HG02623 (cell line): Measurements from ENCODE around the gene MEIOC.
"Not testable (repeated sequence)": the region's sequence is repeated elsewhere in the genome, so short reads cannot be mapped to it uniquely, and the experiment has no call there.

Experiments
- ATAC-seq: cut with Tn5 transposase; IDR thresholded peaks from one replicate; pipeline ENCODE4 v1.9.1; 2021; ENCODE audit warnings: moderate library complexity; ENCODE audit not compliant: unreplicated experiment

Gene MEIOC

GRCh38 chr17:44700288-44700687, 44.0 kb downstream of the MEIOC start:
- not testable (repeated sequence) for ATAC-seq

- no peak for ATAC-seq
These were observed 51.6 kb downstream of the MEIOC start for GRCh38 chr17:44707755-44708400.

GRCh38 chr17:44708401-44709263, 52.4 kb downstream of the MEIOC start, which contains the start of gene DBF4B:
DBF4B (plus strand) TSS chr17:44708665; CDS start chr17:44708821, 156 bp downstream.
- ATAC-seq: peak; percentile 50

GRCh38 chr17:44719444-44719843, 63.2 kb downstream of the MEIOC start:
- ATAC-seq: no peak

- no peak for ATAC-seq
These were observed 66.0 kb downstream of the MEIOC start for GRCh38 chr17:44722254-44722653.
